Gastrocnemius medialis (tissue), 4 donors: ENCODE data around the gene PIM3. TPM values are rescaled to one million over a fixed set of nuclear protein-coding genes. Genes with fewer than 3 reads are reported as not detected.

ENCODE experiments used
- ATAC-seq, 2 donors: fragments of 150-250 bp; one replicate each; pipeline ENCODE4 v1.9.1; 2016
- DNase-seq, 2 donors: peaks; one replicate each; pipeline ENCODE4 v3.0.0-alpha.2; 2019
- H3K27ac ChIP-seq, 4 donors: fragments of 200-600 bp; sonication (generic); 1 replicate in 1 of 4; 2 replicates in 3 of 4; pipeline ENCODE4 v1.5.1; 2016 to 2018; ENCODE audit warnings: mild to moderate bottlenecking in 2 of 4, moderate library complexity in 1 of 4
- H3K27me3 ChIP-seq, 3 donors: fragments of 200-600 bp; sonication (generic) in 2 of 3; 1 replicate in 1 of 3; 2 replicates in 2 of 3; pipeline versions ENCODE4 v1.5.1 to v1.6.0; 2016 to 2019; ENCODE audit warnings: mild to moderate bottlenecking in 1 of 3, moderate library complexity in 1 of 3
- H3K36me3 ChIP-seq, 2 donors: fragments of 200-600 bp; sonication (generic) in 1 of 2; one replicate each; pipeline ENCODE4 v1.5.1; 2017 to 2018
- H3K4me1 ChIP-seq, 2 donors: fragments of 200-600 bp; sonication (generic) in 1 of 2; one replicate each; pipeline ENCODE4 v1.5.1; 2016 to 2017; ENCODE audit warnings: mild to moderate bottlenecking in 2 of 2
- H3K4me3 ChIP-seq, 4 donors: fragments of 200-600 bp; sonication (generic) in 3 of 4; 1 replicate in 1 of 4; 2 replicates in 3 of 4; pipeline ENCODE4 v1.5.1; 2016 to 2019; ENCODE audit warnings: mild to moderate bottlenecking in 2 of 4
- H3K9me3 ChIP-seq, 3 donors: fragments of 200-600 bp; sonication (generic) in 2 of 3; 1 replicate in 1 of 3; 2 replicates in 2 of 3; pipeline ENCODE4 v1.5.1; 2016 to 2019
- POLR2A ChIP-seq, 2 donors: fragments of 450-650 bp; IDR thresholded peaks; one replicate each; pipeline ENCODE4 v1.6.1; 2017; ENCODE audit warnings: antibody characterized with exemption in 2 of 2, mild to moderate bottlenecking in 2 of 2, moderate library complexity in 2 of 2
- in situ Hi-C, 4 donors: fragments of 200-750 bp; cut with MboI; loops; one replicate each; pipeline versions ENCODE4 v1.15.0 to v1.8.0; 2017; ENCODE audit warnings: low sequenced_read_pairs in 4 of 4
- intact Hi-C: fragments of 100-400 bp; cut with DNase I; formaldehyde crosslinking; loops from one replicate; pipeline ENCODE4 v1.15.1; 2023; ENCODE audit warnings: low total_unique reads
- total RNA-seq, 4 donors: library from RNA; depleted of rRNA; stranded (reverse); fragments of >200 nt; gene quantifications; one replicate each; pipeline versions ENCODE4 v1.1.0 to v1.2.3, GENCODE V29; 2016
- TF ChIP-seq, protein P1 (sequence below), 5 experiments: fragments of 450-650 bp in 3 of 5; fragments of 200-600 bp in 2 of 5; sonication (generic) in 2 of 5; IDR thresholded peaks in 4 of 5; conservative IDR thresholded peaks in 1 of 5; 1 replicate in 4 of 5; 2 replicates in 1 of 5; pipeline ENCODE4 v1.5.1; 2016 to 2019; ENCODE audit warnings: antibody characterized with exemption in 5 of 5, mild to moderate bottlenecking in 3 of 5, moderate library complexity in 3 of 5

PIM3 gene
- total RNA-seq, 4 donors from 2014 or later, result 165 to 327 (median 188) TPM

DNA sequence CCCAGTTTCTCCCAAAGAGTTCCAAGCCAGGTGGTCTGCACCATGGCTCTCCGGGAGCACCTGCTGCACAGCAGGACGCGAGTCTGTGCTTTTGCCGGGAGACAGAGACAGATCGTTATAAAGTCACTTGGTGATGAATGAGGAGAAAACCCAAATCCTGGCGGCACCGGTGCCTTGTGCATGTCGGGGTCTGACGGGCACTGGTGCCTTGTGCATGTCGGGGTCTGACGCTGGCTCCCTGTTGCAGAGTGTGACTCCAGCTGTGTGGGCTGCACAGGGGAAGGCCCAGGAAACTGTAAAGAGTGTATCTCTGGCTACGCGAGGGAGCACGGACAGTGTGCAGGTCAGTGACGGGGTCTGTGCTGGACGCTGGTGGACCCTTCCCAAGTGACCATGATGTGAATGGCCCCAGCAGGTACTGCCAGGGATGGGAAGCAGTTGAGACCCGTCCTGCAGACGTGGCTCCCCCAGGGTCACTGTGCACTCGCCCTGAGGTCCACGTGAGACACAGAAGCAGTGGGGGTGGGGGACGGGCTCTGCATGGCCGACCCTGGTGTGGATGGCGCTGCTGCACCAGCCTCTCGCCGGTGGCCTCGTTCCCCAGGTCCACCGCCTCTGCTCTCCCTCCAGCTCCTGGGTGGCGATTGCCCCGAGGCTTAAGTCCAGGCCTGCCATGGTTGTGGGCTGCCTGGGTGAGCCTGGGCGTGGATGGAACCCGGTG, 36.3 kb upstream of the PIM3 start:
- intact Hi-C loops, result no loop called here
- DNase-seq, result no peak
- Histone ChIP-seq H3K27ac (no peak overlapping the region), H3K27me3 (peaks cover 0 to 7% (median 4%) of the 10 kb centered on the region in 3 donors), H3K4me3 (no peak overlapping the region), H3K36me3 (peaks cover 0 to 32% of the 10 kb centered on the region in 2 donors), H3K4me1 (peaks cover 3% of the 10 kb centered on the region in 2 donors), H3K9me3 (no peaks in the 10 kb centered on the region)
- in situ Hi-C loops, result no loop called here
- TF ChIP-seq, protein P1, sequence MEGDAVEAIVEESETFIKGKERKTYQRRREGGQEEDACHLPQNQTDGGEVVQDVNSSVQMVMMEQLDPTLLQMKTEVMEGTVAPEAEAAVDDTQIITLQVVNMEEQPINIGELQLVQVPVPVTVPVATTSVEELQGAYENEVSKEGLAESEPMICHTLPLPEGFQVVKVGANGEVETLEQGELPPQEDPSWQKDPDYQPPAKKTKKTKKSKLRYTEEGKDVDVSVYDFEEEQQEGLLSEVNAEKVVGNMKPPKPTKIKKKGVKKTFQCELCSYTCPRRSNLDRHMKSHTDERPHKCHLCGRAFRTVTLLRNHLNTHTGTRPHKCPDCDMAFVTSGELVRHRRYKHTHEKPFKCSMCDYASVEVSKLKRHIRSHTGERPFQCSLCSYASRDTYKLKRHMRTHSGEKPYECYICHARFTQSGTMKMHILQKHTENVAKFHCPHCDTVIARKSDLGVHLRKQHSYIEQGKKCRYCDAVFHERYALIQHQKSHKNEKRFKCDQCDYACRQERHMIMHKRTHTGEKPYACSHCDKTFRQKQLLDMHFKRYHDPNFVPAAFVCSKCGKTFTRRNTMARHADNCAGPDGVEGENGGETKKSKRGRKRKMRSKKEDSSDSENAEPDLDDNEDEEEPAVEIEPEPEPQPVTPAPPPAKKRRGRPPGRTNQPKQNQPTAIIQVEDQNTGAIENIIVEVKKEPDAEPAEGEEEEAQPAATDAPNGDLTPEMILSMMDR (IDR thresholded peaks at IDR 0.05 in 4 of 5, conservative IDR thresholded peaks at IDR 0.05 in 1 of 5), result no peak
- no peak for TF ChIP-seq POLR2A (IDR thresholded peaks at IDR 0.05)
- ATAC-seq, result no peak

DNA sequence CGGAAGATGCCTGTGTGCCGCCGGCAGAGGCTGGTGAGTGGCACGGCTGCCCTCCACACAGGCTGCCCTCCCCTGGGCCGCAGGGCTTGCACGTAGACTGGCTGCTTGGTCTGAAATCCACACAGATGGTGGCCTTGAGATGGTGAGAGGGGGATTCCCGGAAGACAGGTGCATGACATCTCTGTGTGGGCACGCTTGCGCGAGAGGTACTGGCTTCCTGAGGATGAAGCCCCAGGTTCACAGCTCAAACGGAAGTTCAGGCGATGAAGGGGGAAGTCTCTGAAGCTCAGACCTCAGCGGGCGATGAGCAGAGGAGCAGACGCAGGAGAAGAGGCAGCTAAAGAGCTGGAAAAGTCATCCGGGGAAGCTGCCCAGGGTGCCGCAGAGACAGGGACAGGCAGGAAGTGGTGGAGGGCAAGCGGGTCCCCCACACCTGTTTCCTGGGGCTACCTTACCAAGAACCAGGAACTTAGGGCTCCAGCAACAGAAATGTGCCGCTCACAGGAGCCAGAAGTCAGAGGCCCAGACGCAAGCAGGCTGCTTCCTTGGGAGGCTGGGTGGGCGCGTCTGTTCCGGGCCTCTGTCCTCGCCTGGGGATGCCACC, 34.9 kb upstream of the PIM3 start:
- ATAC-seq (no peak), DNase-seq (no peak)
- Histone ChIP-seq H3K4me1 (peaks cover 8 to 10% of the 10 kb centered on the region in 2 donors), H3K9me3 (no peaks in the 10 kb centered on the region), H3K27me3 (peaks cover 0 to 7% (median 4%) of the 10 kb centered on the region in 3 donors), H3K4me3 (no peak overlapping the region), H3K36me3 (peaks cover 0 to 23% of the 10 kb centered on the region in 2 donors), H3K27ac (no peak overlapping the region)
- TF ChIP-seq, protein P1 (IDR thresholded peaks at IDR 0.05 in 4 of 5, conservative IDR thresholded peaks at IDR 0.05 in 1 of 5), result no peak
- TF ChIP-seq POLR2A (IDR thresholded peaks at IDR 0.05), result no peak
- in situ Hi-C loops, result no loop called here
- intact Hi-C loops, result no loop called here

DNA sequence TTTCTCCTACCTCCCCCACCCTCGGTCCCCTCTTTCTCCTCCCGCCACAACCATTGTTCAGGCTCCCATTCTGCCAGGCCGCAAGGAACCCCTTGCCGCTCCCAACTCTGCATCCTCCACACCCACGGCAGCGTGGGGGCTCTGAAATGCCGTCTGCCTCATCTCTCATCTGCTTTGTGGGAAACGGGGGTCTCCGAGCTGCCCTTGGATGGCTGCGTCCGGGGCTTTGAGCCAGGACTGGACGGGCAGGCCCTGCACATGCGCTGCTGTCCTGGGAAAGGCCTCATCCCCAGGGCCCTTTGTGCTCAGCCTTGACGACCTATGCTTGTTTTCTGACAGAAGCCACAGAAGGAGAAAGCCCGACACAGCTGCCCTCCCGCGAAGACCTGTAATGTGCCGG, 33.7 kb upstream of the PIM3 start:
- ATAC-seq (no peak), DNase-seq (no peak)
- in situ Hi-C loops, result no loop called here
- Histone ChIP-seq H3K36me3 (peaks cover 0 to 13% of the 10 kb centered on the region in 2 donors), H3K4me3 (no peak overlapping the region), H3K27ac (no peak overlapping the region), H3K4me1 (peaks cover 17% of the 10 kb centered on the region in 2 donors), H3K27me3 (peaks cover 0 to 7% (median 4%) of the 10 kb centered on the region in 3 donors), H3K9me3 (no peaks in the 10 kb centered on the region)
- intact Hi-C loops, result no loop called here
- TF ChIP-seq, protein P1 (IDR thresholded peaks at IDR 0.05 in 4 of 5, conservative IDR thresholded peaks at IDR 0.05 in 1 of 5), result no peak

DNA sequence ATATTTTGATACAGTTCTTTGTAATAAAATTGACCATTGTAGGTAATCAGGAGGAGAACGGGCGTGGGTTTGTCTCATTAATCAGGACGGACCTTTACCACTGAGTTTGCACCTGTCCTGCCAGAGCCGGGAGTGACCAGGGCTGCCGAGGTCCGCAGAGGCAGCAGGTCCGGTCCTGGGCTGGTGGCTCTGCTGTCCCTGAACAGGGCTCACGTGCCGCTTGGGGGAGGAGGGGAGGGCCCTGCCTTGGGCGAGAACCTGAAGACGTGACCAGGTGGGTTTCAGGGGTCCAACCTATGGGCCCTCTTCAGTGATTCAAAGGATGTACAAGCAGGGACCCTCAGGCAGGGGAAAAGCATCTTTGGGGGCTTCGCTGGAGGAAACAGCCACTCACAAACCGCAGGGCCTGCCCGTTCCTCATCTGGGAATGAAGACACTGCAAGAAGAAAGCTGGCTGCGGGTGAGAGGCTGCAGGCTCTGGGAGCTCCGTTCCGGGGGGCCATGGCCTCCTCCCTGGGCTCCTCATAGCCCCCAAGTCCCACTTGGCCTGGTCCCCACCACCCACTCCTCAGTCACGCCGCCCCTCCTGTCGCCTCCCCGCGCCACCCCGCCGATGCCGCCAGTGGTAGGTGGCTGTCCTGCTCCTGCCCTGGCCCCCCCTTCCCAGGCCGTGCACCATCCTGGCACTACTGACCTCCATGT, 32.9 kb upstream of the PIM3 start:
- Histone ChIP-seq H3K36me3 (peaks cover 0 to 13% of the 10 kb centered on the region in 2 donors), H3K27ac (no peak overlapping the region), H3K9me3 (no peaks in the 10 kb centered on the region), H3K27me3 (peaks cover 0 to 7% (median 4%) of the 10 kb centered on the region in 3 donors), H3K4me1 (peaks cover 20 to 24% of the 10 kb centered on the region in 2 donors), H3K4me3 (no peak overlapping the region)
- TF ChIP-seq, protein P1 (IDR thresholded peaks at IDR 0.05 in 4 of 5, conservative IDR thresholded peaks at IDR 0.05 in 1 of 5), result no peak
- no peak for TF ChIP-seq POLR2A (IDR thresholded peaks at IDR 0.05)
- DNase-seq (no peak), ATAC-seq (no peak)
- intact Hi-C loops (no loop called here), in situ Hi-C loops (no loop called here)
